Transverse colon (tissue), 3 donors: ENCODE measurements around the gene PELI2.

ENCODE experiments used
- EP300 ChIP-seq: sonication (generic); formaldehyde crosslinking; IDR thresholded peaks from one replicate; pipeline ENCODE4 v1.6.1; 2017; ENCODE audit warnings: antibody characterized with exemption, low read depth
- POLR2A ChIP-seq: fragments of 450-650 bp; IDR thresholded peaks from one replicate; pipeline ENCODE4 v1.6.1; 2016; ENCODE audit warnings: antibody characterized with exemption, mild to moderate bottlenecking, moderate library complexity
- TF ChIP-seq, protein P1 (sequence below), 5 experiments: fragments of 200-600 bp in 3 of 5; fragments of 450-650 bp in 2 of 5; sonication (generic) in 3 of 5; IDR thresholded peaks; 1 replicate in 2 of 5; 2 replicates in 3 of 5; pipeline ENCODE4 v1.5.1; 2016 to 2017; ENCODE audit warnings: antibody characterized with exemption in 5 of 5, inconsistent platforms in 3 of 5, mild to moderate bottlenecking in 2 of 5, moderate library complexity in 1 of 5

DNA sequence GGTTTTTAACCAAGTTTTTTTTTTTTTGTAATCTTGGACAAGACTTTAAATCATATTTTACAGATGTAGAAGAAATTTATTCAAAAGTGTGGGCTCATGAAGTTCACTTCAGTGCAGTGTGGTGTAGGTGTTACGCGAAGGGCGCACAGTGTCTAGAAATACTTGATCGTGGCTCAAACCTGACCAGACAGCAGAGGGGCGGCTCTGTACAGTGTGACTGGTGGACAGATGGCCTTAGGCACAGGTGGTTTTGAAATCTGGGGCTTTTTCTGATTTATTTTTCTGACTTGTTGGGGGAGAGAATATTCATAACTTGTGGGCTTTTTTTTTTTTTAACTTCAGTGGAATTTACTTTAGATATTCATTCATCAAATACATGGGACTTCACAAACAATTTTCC lies 179.2 kb downstream of the PELI2 start:
- TF ChIP-seq, protein P1, sequence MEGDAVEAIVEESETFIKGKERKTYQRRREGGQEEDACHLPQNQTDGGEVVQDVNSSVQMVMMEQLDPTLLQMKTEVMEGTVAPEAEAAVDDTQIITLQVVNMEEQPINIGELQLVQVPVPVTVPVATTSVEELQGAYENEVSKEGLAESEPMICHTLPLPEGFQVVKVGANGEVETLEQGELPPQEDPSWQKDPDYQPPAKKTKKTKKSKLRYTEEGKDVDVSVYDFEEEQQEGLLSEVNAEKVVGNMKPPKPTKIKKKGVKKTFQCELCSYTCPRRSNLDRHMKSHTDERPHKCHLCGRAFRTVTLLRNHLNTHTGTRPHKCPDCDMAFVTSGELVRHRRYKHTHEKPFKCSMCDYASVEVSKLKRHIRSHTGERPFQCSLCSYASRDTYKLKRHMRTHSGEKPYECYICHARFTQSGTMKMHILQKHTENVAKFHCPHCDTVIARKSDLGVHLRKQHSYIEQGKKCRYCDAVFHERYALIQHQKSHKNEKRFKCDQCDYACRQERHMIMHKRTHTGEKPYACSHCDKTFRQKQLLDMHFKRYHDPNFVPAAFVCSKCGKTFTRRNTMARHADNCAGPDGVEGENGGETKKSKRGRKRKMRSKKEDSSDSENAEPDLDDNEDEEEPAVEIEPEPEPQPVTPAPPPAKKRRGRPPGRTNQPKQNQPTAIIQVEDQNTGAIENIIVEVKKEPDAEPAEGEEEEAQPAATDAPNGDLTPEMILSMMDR (IDR thresholded peaks at IDR 0.05), result no peak
- TF ChIP-seq EP300 (no peak), POLR2A (no peak)
